ENCODE data around the gene DGKB.

The DGKB gene

DNA sequence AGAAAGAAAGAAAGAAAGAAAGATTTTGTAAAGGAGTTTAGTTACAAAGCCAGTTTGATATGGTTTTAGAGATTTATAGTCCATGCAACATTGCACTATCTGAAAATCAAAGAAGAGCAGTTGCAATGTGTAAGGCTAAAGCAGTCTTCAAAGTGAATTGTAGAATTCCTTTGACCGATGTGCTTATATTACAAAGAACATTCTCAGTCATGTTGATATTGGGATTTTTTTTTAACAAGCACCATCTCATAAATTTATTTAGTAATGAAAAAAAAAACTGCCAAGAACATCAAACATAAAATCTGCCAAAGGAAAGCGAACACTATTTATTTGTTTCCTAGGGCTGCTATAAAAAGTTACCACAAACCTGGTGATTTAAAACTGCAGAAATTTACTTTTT lies 133.3 kb downstream of the DGKB start:
- Histone ChIP-seq H3K9me2 (replicated peaks; ENCODE audit: insufficient read depth, low read length) (no peaks in the 10 kb centered on the region), H3K4me3 (ENCODE audit: low read length) (no peak overlapping the region), H3K9me3 (replicated peaks; ENCODE audit: insufficient read depth, low read length) (no peaks in the 10 kb centered on the region), H2AFZ (ENCODE audit: low read length) (no peak overlapping the region), H4K20me1 (ENCODE audit: insufficient read depth, low read length) (no peaks in the 10 kb centered on the region), H3K9ac (ENCODE audit: low read length) (no peak overlapping the region), H3K36me3 (replicated peaks; ENCODE audit: insufficient read depth, low read length) (no peaks in the 10 kb centered on the region), H3K27ac (ENCODE audit: low read length) (no peak overlapping the region), H3K4me2 (ENCODE audit: low read depth, low read length) (no peak overlapping the region), H3F3A (ENCODE audit: insufficient read depth, low read length) (no peaks in the 10 kb centered on the region), H3K79me2 (ENCODE audit: low read length) (no peaks in the 10 kb centered on the region), H3K4me1 (ENCODE audit: low read length) (no peaks in the 10 kb centered on the region), H3K27me3 (replicated peaks; ENCODE audit: insufficient read depth, low read length) (no peaks in the 10 kb centered on the region)
- TF ChIP-seq EZH2phosphoT487 (IDR thresholded peaks at IDR 0.05; ENCODE audit: low read length), result no peak
- TF ChIP-seq, protein P1, sequence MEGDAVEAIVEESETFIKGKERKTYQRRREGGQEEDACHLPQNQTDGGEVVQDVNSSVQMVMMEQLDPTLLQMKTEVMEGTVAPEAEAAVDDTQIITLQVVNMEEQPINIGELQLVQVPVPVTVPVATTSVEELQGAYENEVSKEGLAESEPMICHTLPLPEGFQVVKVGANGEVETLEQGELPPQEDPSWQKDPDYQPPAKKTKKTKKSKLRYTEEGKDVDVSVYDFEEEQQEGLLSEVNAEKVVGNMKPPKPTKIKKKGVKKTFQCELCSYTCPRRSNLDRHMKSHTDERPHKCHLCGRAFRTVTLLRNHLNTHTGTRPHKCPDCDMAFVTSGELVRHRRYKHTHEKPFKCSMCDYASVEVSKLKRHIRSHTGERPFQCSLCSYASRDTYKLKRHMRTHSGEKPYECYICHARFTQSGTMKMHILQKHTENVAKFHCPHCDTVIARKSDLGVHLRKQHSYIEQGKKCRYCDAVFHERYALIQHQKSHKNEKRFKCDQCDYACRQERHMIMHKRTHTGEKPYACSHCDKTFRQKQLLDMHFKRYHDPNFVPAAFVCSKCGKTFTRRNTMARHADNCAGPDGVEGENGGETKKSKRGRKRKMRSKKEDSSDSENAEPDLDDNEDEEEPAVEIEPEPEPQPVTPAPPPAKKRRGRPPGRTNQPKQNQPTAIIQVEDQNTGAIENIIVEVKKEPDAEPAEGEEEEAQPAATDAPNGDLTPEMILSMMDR (IDR thresholded peaks at IDR 0.05; ENCODE audit: low read length), result no peak
- TF ChIP-seq EZH2 (optimal IDR thresholded peaks at IDR 0.05; ENCODE audit: low read depth, low read length), result no peak
- no peak for DNase-seq

GRCh38 chr7:14767716-14768425 lies 134.7 kb downstream of the DGKB start:
- H4K20me1 ChIP-seq (ENCODE audit: insufficient read depth, low read length), result no peaks in the 10 kb centered on the region
- no peaks in the 10 kb centered on the region for H3K4me1 ChIP-seq (ENCODE audit: low read length)
- H3K27ac ChIP-seq (ENCODE audit: low read length), result no peak overlapping the region
- TF ChIP-seq, protein P1 (IDR thresholded peaks at IDR 0.05; ENCODE audit: low read length), result no peak
- no peak for TF ChIP-seq EZH2 (optimal IDR thresholded peaks at IDR 0.05; ENCODE audit: low read depth, low read length)
- TF ChIP-seq EZH2phosphoT487 (IDR thresholded peaks at IDR 0.05; ENCODE audit: low read length), result no peak
- no peaks in the 10 kb centered on the region for H3K9me3 ChIP-seq (replicated peaks; ENCODE audit: insufficient read depth, low read length)
- no peaks in the 10 kb centered on the region for H3F3A ChIP-seq (ENCODE audit: insufficient read depth, low read length)
- H3K79me2 ChIP-seq (ENCODE audit: low read length), result no peaks in the 10 kb centered on the region
- no peak overlapping the region for H3K9ac ChIP-seq (ENCODE audit: low read length)
- no peak for DNase-seq
- no peaks in the 10 kb centered on the region for H3K36me3 ChIP-seq (replicated peaks; ENCODE audit: insufficient read depth, low read length)
- no peak overlapping the region for H2AFZ ChIP-seq (ENCODE audit: low read length)
- no peak overlapping the region for H3K4me3 ChIP-seq (ENCODE audit: low read length)
- H3K9me2 ChIP-seq (replicated peaks; ENCODE audit: insufficient read depth, low read length), result no peaks in the 10 kb centered on the region
- H3K27me3 ChIP-seq (replicated peaks; ENCODE audit: insufficient read depth, low read length), result no peaks in the 10 kb centered on the region
- H3K4me2 ChIP-seq (ENCODE audit: low read depth, low read length), result no peak overlapping the region

DNA sequence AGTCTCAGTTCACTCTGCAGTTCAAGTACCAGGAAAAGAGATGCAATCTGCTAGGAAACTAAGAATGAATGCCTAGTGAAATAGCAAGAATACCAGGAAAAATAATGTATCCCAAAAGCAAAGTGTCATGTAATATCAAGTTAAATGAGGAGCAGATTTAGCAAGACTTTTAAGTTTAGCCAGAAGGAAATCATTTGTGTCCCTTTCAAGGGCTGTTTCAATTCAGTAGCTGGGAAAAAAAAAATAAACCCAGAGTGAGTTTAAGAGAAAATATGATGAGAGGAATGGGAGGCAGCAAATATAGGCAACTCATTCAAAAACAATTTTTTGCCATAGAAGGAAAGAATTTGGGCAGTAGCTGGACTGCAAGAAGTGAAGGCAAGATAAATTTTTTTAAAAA lies 135.8 kb downstream of the DGKB start:
- Histone ChIP-seq H3K4me2 (ENCODE audit: low read depth, low read length) (no peak overlapping the region), H3F3A (ENCODE audit: insufficient read depth, low read length) (no peaks in the 10 kb centered on the region), H3K9ac (ENCODE audit: low read length) (no peak overlapping the region), H3K27ac (ENCODE audit: low read length) (no peak overlapping the region), H3K9me2 (replicated peaks; ENCODE audit: insufficient read depth, low read length) (no peaks in the 10 kb centered on the region), H3K27me3 (replicated peaks; ENCODE audit: insufficient read depth, low read length) (no peaks in the 10 kb centered on the region), H4K20me1 (ENCODE audit: insufficient read depth, low read length) (no peaks in the 10 kb centered on the region), H3K79me2 (ENCODE audit: low read length) (no peaks in the 10 kb centered on the region), H3K9me3 (replicated peaks; ENCODE audit: insufficient read depth, low read length) (no peaks in the 10 kb centered on the region), H3K4me3 (ENCODE audit: low read length) (no peak overlapping the region), H2AFZ (ENCODE audit: low read length) (no peak overlapping the region), H3K4me1 (ENCODE audit: low read length) (no peaks in the 10 kb centered on the region), H3K36me3 (replicated peaks; ENCODE audit: insufficient read depth, low read length) (no peaks in the 10 kb centered on the region)
- DNase-seq, result no peak
- TF ChIP-seq EZH2phosphoT487 (IDR thresholded peaks at IDR 0.05; ENCODE audit: low read length) (no peak), EZH2 (optimal IDR thresholded peaks at IDR 0.05; ENCODE audit: low read depth, low read length) (no peak)
- TF ChIP-seq, protein P1 (IDR thresholded peaks at IDR 0.05; ENCODE audit: low read length), result no peak

Data from MM.1S (cell line).